Panc1 (cell line): Measurements from ENCODE around the gene CACNA2D3. TPM values are rescaled to one million over a fixed set of nuclear protein-coding genes. Genes with fewer than 3 reads are reported as not detected.

Experiments
- ATAC-seq: fragments of 200-7000 bp; cut with Tn5 transposase; 2 replicates; pipeline ENCODE4 v1.9.1; 2020; ENCODE audit warnings: mild to moderate bottlenecking, moderate library complexity
- BruUV-seq: library from RNA; stranded (reverse); fragments of 400-500 nt; replicated peaks from 2 replicates; lab custom pipeline; 2021; lab: Mats Ljungman, UMichigan
- CTCF ChIA-PET: fragments of 300-600 bp; sonication (Branson Sonifier 250); formaldehyde crosslinking; loops from one replicate; lab custom pipeline; 2022; ENCODE audit warnings: antibody characterized with exemption; lab: Charles Lee
- POLR2A ChIA-PET: fragments of 300-600 bp; sonication (Branson Sonifier 250); formaldehyde crosslinking; loops from one replicate; lab custom pipeline; 2022; ENCODE audit warnings: antibody characterized with exemption; lab: Charles Lee
- DNase-seq: peaks from one replicate; pipeline ENCODE4 v3.0.0-alpha.2; 2010; ENCODE audit warnings: low read depth, low spot score
- H3K27ac ChIP-seq: 2 replicates; pipeline ENCODE4 v1.5.1; 2011; ENCODE audit warnings: mild to moderate bottlenecking, low read length, inconsistent platforms
- H3K27me3 ChIP-seq: fragments of 200-500 bp; sonication (Bioruptor generic); 2 replicates; pipeline ENCODE4 v1.6.0; 2014; ENCODE audit warnings: low read length, inconsistent platforms; ENCODE audit not compliant: control insufficient read depth, insufficient read depth
- H3K36me3 ChIP-seq: fragments of 200-500 bp; sonication (Bioruptor generic); 2 replicates; pipeline ENCODE4 v1.5.1; 2014; ENCODE audit warnings: inconsistent platforms, mild to moderate bottlenecking, low read length, moderate library complexity; ENCODE audit not compliant: control insufficient read depth, insufficient read depth
- H3K4me1 ChIP-seq: 2 replicates; pipeline ENCODE4 v1.5.1; 2011; ENCODE audit warnings: inconsistent platforms, mild to moderate bottlenecking, low read length, moderate library complexity; ENCODE audit not compliant: control insufficient read depth, insufficient read depth
- H3K4me3 ChIP-seq, 2 experiments: 2 replicates each; pipeline ENCODE4 v1.5.1; 2011 to 2012; ENCODE audit warnings: low read depth in 2 of 2, low read length in 2 of 2, mild to moderate bottlenecking in 2 of 2, inconsistent platforms in 1 of 2, moderate library complexity in 1 of 2
- H3K9me3 ChIP-seq: fragments of 200-500 bp; sonication (Bioruptor generic); 2 replicates; pipeline ENCODE4 v1.5.1; 2014; ENCODE audit warnings: low read depth, mild to moderate bottlenecking, inconsistent platforms, low read length, moderate library complexity; ENCODE audit not compliant: control insufficient read depth, insufficient read depth
- CTCF ChIP-seq: fragments of 450-650 bp; IDR thresholded peaks from 2 replicates; pipeline ENCODE4 v1.5.1; 2017; ENCODE audit warnings: mild to moderate bottlenecking
- POLR2AphosphoS5 ChIP-seq: IDR thresholded peaks from 2 replicates; pipeline ENCODE4 v1.6.1; 2012; ENCODE audit warnings: mild to moderate bottlenecking, low read depth, low read length, moderate library complexity
- REST ChIP-seq, 2 experiments: IDR thresholded peaks; 2 replicates each; pipeline ENCODE4 v1.6.1; 2011 to 2012; ENCODE audit warnings: low read depth in 2 of 2, control low read depth in 1 of 2, low read length in 1 of 2, mild to moderate bottlenecking in 1 of 2, moderate library complexity in 1 of 2; ENCODE audit not compliant: insufficient read depth in 1 of 2
- SIN3A ChIP-seq: IDR thresholded peaks from 2 replicates; pipeline ENCODE4 v1.6.1; 2012; ENCODE audit warnings: low read depth, mild to moderate bottlenecking, low read length, moderate library complexity, borderline replicate concordance; ENCODE audit not compliant: insufficient read depth
- TCF7L2 ChIP-seq: IDR thresholded peaks from 2 replicates; pipeline ENCODE4 v1.6.1; 2011; ENCODE audit warnings: mild to moderate bottlenecking, low read depth, low read length, inconsistent platforms
- in situ Hi-C: cut with HindIII; loops from 2 replicates; pipeline ENCODE4 v1.10.0; 2016; ENCODE audit warnings: low sequenced_read_pairs, low pct_unique_long_range_greater_than_20kb
- intact Hi-C: fragments of 100-400 bp; cut with micrococcal nuclease; formaldehyde crosslinking; loops from one replicate; pipeline ENCODE4 v1.10.0; 2022; ENCODE audit not compliant: unreplicated experiment
- total RNA-seq: library from RNA; stranded (reverse); gene quantifications from one replicate; pipeline ENCODE4 v1.2.1, GENCODE V29; 2021; ENCODE audit not compliant: unreplicated experiment

The CACNA2D3 gene
- total RNA-seq, 1 experiment from 2014 or later = 0.41 TPM

- POLR2A ChIA-PET = no interaction called here
- in situ Hi-C loops = no loop called here
These were observed 442.1 kb downstream of the CACNA2D3 start for GRCh38 chr3:54564374-54564925.

GRCh38 chr3:54565956-54566355 is 443.6 kb downstream of the CACNA2D3 start:
- intact Hi-C loops = no loop called here
- TF ChIP-seq SIN3A (no peak), REST (IDR thresholded peaks at IDR 0.05; ENCODE audit: insufficient read depth in 1 of 2, low read depth in 2 of 2, low read length in 1 of 2) (no peak), TCF7L2 (no peak), POLR2AphosphoS5 (no peak), CTCF (no peak)
- ChIA-PET CTCF (no interaction called here), POLR2A (no interaction called here)
- in situ Hi-C loops = no loop called here
- Histone ChIP-seq H3K9me3 (no peaks in the 10 kb centered on the region), H3K4me3 (no peak overlapping the region), H3K27me3 (no peaks in the 10 kb centered on the region), H3K4me1 (no peaks in the 10 kb centered on the region), H3K36me3 (no peaks in the 10 kb centered on the region), H3K27ac (no peak overlapping the region)
- DNase-seq (no peak), ATAC-seq (no peak)
- BruUV-seq = no TSS peak

More at GRCh38 chr3:54564374-54564925, 442.1 kb downstream of the CACNA2D3 start:
- H3K36me3 ChIP-seq = no peaks in the 10 kb centered on the region
- intact Hi-C loops = no loop called here
- no peak for TF ChIP-seq SIN3A
- no peak for TF ChIP-seq POLR2AphosphoS5
- no peak for TF ChIP-seq REST (IDR thresholded peaks at IDR 0.05; ENCODE audit: insufficient read depth in 1 of 2, low read depth in 2 of 2, low read length in 1 of 2)
- no peak for TF ChIP-seq TCF7L2
- no peak for TF ChIP-seq CTCF
- H3K4me1 ChIP-seq = no peaks in the 10 kb centered on the region
- H3K27me3 ChIP-seq = no peaks in the 10 kb centered on the region
- H3K4me3 ChIP-seq = no peak overlapping the region
- no peak for DNase-seq
- CTCF ChIA-PET = no interaction called here
- no peak for ATAC-seq
- no TSS peak for BruUV-seq
- no peaks in the 10 kb centered on the region for H3K9me3 ChIP-seq
- no peak overlapping the region for H3K27ac ChIP-seq
